GM18517 (cell line): ENCODE results near the gene SLC13A2.

Source experiments
- ATAC-seq: cut with Tn5 transposase; IDR thresholded peaks from one replicate; pipeline ENCODE4 v1.9.1; 2021; ENCODE audit warnings: mild to moderate bottlenecking, moderate library complexity; ENCODE audit not compliant: unreplicated experiment

SLC13A2 gene

DNA sequence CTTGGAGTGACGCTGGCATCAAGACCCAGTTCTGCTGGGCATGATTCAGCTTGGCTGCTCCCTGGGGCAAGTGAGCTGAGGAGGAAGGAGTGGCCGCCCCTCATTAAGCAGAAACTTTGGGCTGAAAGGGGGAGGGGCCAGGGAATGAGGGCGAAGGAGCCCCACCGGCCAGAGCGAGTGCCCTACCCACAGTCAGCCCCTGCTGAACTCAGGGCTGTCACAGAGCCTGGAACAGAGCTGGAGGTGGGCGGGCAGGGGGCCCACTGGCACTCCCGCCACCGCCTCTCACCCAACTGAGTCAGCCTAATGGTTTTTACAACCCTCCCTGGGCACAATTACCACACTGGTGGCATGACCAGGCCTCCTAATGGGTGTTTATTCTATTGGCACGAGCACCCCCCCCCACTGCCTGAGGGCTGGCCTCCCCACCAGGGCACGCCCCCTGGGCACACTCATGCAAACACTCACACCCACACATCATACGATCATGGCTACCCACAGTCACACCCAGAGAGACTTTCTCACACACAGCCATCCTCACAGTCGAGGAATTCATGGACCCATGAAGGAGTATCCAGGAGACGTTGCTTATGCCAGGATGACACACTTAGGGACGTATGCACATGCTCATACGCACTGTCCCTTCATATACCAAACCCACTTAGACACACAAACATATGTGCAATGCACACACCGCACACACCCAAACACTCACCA is 59.8 kb downstream of the SLC13A2 start:
- ATAC-seq = no peak

DNA sequence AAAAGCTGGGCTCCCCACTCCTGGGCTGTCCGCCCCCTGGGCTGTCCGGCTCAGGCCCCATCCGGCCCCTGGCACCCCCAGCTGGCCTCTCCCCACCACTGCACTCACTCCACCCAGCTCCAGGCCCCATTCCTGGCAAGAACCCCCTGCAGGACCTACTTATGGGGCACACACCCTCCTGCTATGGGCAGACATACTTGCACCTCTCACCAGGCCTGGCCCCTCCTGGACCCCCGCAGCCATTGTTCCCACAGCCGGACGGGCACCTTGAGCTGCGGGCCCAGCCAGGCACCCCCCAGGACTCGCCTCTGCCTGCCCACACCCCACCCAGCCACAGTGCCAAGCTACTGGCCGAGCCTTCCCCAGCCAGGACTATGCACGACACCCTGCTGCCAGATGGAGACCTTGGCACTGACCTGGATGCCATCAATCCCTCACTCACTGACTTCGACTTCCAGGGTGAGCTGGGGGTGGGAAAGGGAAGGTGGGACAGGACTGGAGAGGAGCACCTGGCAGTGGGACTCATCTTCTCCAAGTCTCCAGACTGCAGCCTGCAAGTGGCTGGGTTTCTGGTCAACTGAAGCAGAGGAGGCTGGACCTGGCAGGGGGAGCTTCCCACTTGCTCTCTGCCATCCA is 61.4 kb downstream of the SLC13A2 start:
- ATAC-seq = no peak

DNA sequence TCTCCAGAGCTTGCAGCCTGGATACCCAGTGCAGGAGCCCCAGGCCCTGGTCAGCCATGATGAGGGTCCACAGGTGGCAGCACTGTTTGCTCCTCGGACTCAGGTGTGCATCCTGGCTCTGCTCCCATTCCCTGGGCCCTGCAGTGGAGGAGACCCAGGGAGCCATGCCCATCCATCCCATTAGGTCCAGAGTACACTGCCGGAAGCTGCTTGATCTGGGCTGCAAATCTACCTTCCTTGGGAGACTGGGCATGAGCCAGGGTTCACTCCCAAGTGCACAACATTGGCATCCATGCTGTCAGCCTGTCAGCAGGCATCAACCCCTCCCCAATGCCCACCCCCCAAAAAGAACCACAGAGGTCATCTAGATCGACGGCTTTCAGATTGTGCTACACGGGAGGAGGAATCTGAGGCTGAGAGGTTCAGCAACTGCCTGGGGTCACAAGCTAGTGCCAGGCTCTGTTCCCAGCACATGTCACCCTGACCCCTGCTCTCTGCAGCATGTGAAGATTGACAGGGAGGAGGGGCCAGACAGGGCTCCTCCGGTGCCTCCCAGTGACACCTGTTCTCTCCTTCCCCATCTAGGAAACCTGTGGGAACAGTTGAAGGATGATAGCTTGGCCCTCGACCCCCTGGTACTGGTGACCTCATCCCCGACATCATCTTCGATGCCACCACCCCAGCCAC is 63.2 kb downstream of the SLC13A2 start:
- no peak for ATAC-seq

DNA sequence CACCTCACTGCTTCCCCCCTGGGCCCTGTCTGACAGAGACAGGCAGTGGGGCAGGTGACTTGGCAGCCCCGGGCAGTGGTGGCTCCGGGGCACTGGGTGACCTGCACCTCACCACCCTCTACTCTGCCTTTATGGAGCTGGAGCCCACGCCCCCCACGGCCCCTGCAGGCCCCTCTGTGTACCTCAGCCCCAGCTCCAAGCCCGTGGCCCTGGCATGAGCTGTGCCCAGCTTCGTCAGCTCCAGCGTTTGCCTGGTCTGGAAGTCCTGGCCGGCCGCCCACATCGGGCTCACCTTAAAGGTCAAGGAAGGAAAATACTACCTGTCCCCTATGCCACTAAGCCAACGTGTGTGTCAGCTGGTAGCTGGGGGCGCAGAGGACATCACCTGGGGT is 63.8 kb downstream of the SLC13A2 start:
- ATAC-seq = no peak

DNA sequence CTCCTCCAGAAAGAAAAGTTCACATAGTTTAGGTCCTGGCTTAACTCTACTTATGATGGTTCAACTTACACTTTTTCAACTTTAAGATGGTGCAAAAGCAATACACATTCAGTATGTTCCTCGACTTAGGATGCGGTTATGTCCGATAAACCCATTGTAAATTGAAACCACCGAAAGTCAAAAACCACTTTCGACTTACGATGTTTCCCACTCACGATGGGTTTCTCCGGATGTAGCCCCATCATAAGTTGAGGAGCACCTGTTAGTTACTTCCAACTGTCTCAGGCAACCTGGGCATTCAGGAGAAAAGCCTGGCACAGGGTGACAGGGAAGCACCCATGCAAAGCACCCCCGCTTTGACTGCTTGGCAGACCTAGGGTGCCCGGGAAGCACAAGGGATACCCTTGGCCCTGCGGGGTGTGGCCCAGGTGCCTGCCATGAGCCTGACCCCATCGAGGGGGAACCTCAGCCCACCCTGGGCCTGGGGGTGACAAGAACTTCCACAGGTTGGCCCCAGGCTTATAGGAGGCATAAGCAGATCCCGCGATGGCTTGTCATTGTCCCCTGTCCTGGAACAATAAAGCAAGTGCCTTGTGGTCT is 65.0 kb downstream of the SLC13A2 start:
- ATAC-seq = no peak

DNA sequence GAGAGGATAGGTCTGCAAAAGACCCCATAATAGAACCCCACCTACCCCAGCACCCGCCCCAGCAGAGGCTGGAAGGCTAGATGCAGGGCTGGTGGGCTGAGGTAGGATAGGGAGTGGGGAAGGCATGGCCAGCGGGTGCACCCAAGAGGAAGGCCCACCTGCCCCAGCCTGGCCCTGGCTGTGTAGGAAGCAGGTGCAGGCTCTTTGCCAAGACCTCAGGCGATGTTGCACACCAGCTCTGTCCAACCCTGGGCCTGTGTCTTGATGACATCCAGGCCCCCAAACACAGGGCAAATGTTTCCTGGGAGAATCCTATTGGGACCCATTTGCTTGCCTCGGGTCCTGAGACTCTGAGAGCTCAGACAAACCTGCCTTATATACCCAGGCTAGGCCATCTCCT is 66.8 kb downstream of the SLC13A2 start:
- ATAC-seq = no peak

DNA sequence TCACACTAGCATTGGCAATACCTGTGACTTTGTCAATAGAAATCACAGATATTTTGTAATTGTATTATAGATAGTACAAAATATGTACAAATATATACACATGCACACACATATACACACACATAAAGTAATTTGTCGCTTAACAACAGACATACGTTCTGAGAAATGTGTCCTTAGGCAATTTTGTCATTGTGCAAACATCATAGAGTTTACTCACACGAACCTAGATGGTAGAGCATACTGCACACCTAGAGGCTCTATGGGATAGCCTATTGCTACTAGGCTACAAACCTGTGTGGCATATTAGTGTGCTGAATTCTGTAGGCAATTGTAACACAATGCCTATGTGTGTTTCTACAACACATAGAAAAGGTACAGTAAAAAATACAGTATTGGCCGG is 68.0 kb downstream of the SLC13A2 start:
- ATAC-seq = no peak

DNA sequence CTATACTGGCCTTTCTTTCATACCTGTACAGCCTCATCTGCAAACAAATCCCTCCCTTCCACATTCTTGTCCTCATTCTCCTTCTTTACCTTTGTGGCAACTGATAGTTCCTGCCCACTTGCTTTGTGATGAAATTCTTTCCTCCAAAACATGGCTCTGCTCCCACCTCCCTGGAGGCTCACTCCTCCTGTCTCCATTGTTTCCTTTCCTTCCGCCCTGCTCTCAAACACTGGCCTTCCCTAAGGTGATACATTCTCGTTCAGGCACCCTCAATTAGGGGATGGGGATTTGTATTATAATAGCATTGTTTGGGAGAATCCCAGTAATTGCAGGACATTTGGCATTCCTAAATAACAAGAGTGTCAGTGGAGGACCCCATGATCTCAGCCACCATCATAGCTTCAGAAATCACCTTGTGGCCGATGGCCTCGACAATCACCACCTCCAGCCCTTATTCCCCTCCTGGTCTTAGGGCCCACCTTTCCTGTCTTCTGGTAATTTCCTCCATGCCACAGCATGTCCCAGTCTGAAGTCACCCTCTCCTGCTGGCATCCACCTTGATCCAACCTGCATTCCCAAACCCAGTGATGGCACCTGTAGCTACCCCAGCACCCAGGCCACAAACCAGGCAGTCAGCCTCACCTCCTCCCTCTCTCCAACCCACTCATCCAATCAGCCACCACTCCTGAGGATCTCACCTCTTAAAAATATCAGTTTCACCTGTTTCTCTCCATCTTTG is 71.1 kb downstream of the SLC13A2 start:
- no peak for ATAC-seq

DNA sequence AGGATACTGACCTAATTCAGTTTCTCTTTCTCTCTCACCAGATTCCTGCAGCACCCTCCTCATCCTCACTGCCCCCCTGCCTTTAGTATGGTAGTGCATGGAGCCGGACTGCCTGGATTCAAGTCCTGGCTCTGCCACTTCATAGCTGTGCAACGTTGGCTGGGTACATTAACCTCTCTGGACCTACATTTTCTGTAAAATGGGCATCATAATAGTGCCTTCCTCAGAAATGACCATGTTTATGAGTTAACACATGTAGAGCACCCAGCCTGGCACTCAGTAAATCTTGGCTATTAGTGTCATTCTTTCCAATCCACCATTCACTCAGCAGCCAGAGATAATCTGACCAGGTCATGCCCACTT is 71.7 kb downstream of the SLC13A2 start:
- no peak for ATAC-seq

DNA sequence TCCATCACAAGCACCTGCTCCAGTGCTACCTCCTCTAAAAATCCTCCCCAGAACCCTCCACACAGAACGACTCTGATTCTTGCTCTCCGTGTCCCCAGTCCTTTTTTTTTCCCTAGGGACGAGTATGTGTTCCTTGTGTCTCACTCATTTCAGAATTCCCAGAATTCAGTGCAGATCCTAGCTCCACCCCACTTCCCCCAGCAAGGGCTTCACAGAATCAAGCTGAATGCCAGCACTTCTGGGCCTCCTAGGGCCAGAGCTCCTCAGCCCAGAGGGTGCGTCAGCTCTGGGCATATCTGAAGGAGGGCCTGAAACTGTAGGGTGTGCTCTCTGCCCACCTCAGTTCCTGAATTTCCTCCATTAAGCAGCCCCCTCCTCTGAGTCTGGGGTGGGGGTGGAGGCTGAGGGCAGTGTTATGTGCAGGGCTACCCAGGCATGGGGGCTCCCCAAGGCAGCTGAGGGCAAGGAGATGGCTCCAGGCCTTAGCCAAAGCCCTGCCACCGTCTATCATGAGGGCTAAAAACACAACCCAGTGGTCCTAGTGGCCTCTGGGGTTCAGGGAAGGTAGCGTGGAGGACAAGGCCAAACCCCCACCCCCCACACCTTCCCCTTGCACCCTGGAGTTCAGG is 72.5 kb downstream of the SLC13A2 start:
- ATAC-seq = no peak

DNA sequence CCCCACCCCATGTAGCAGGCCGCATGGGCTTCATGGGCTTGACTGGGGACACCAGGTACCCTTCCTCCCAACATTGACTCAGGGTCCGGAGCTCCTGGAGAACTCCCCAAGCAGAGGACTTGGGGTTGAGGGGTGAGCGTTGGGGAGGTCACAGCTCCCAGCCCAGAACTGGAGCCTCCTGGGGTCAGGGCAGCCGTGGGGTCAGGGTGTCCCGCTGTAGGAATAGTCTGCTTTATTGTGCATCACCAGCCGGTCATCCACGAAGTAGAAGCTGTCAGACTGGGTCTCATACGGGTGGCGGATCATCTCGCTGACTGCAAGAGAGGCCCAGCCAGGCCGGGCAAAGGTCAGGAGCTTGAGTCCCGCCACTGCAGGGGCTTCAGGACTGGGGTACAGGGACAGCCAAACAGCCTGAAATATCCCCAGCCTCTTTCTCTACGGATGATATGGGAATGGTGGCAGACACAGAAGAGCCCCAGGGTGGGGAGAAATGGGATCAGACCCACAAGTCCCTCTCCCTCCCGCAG is 73.7 kb downstream of the SLC13A2 start:
- no peak for ATAC-seq
